ENCODE data around the gene DMAP1. TPM values are rescaled to one million over a fixed set of nuclear protein-coding genes. Genes with fewer than 3 reads are reported as not detected.

DMAP1 gene
- total RNA-seq, 1 donor from 2014 or later = 49.4 TPM

DNA sequence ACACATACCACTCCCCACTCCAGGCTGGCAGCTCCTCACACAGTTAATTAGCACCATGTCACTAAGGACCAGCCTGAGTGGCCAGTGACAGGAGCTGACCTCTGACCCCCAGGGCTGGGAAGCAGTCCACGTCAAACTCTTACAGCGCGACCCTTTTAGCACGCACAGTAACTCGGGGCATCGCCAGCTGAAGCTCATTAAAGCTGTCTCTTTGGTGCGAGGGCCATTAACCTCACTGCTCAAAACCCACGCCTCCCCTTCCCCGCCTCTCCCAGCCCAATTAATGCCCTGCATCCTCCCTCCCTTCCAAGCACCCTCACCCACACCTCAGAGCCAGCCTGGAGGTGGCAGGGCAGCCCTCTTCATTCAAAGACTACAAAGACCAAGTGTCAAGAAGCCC is 31.7 kb downstream of the DMAP1 start:
- no peak for TF ChIP-seq CTCF (conservative IDR thresholded peaks at IDR 0.05; ENCODE audit: low read depth, low read length)
- DNase-seq (ENCODE audit: low read depth) = no peak
- no peak overlapping the region for H3K4me3 ChIP-seq (ENCODE audit: low read depth, low read length)

DNA sequence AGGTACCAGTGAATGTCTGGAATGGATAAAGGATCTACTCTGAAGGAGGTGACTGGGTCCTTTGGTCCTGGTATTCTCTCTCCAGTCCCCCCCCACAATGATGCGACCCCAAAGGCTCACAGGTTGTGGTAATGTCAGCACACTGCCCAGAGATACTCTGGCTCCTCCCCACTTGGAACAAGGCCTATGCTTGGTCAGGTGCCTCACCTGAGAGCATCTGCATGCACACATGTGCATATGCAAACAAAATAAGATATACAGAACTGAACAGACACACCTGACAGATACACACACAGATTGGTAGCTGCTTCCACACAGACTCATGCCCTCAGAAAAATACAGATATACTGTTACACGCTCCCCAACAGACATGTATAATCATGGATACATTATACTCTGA is 33.5 kb downstream of the DMAP1 start:
- no peak for DNase-seq (ENCODE audit: low read depth)
- H3K4me3 ChIP-seq (ENCODE audit: low read depth, low read length) = no peak overlapping the region
- TF ChIP-seq CTCF (conservative IDR thresholded peaks at IDR 0.05; ENCODE audit: low read depth, low read length) = no peak

DNA sequence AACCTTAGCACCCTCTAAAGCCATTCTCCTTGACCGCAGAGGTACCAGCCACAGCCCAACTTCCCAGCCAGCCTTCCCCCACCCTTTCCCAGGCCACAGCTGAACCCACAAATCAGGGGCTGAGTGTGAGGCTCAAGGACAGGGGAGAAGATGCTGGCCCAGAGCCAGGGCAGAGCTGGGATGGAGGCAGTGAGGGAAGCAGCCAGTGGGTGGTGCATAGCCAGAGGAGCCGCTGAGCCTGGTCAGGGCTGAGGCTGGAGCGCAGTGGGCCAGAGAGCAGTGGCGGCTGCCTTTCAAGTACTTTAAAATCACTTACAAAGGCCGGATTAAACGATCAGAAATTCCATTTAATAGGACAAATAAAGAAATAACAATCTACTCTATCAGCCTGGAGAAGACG is 36.3 kb downstream of the DMAP1 start:
- no peak for TF ChIP-seq CTCF (conservative IDR thresholded peaks at IDR 0.05; ENCODE audit: low read depth, low read length)
- DNase-seq (ENCODE audit: low read depth) = no peak
- no peak overlapping the region for H3K4me3 ChIP-seq (ENCODE audit: low read depth, low read length)

GRCh38 chr1:44250068-44250781 is 37.0 kb downstream of the DMAP1 start:
- no peak for DNase-seq (ENCODE audit: low read depth)
- no peak overlapping the region for H3K4me3 ChIP-seq (ENCODE audit: low read depth, low read length)
- no peak for TF ChIP-seq CTCF (conservative IDR thresholded peaks at IDR 0.05; ENCODE audit: low read depth, low read length)

GRCh38 chr1:44251486-44251885 is 38.2 kb downstream of the DMAP1 start:
- no peak for DNase-seq (ENCODE audit: low read depth)
- no peak for TF ChIP-seq CTCF (conservative IDR thresholded peaks at IDR 0.05; ENCODE audit: low read depth, low read length)
- no peak overlapping the region for H3K4me3 ChIP-seq (ENCODE audit: low read depth, low read length)

- DNase-seq (ENCODE audit: low read depth) = no peak
- H3K4me3 ChIP-seq (ENCODE audit: low read depth, low read length) = no peak overlapping the region
- no peak for TF ChIP-seq CTCF (conservative IDR thresholded peaks at IDR 0.05; ENCODE audit: low read depth, low read length)
Measured at GRCh38 chr1:44251989-44252671, 38.9 kb downstream of the DMAP1 start.
